Endothelial cell of hepatic sinusoid (primary cell): ENCODE measurements around the gene PTPRD.
"Not testable (repeated sequence)": the region's sequence is repeated elsewhere in the genome, so short reads cannot be mapped to it uniquely, and the experiment has no call there.

Source experiments
- in situ Hi-C: cut with HindIII; loops from 2 replicates; pipeline ENCODE4 v1.10.0; 2017; ENCODE audit warnings: low sequenced_read_pairs

Gene PTPRD

GRCh38 chr9:8961186-8961851 is 1651.5 kb downstream of the PTPRD start:
- in situ Hi-C loops: no loop called here

GRCh38 chr9:8960254-8960653 is 1652.5 kb downstream of the PTPRD start:
- in situ Hi-C loops: no loop called here

- in situ Hi-C loops: no loop called here
Measured at GRCh38 chr9:8958358-8958757, 1654.4 kb downstream of the PTPRD start.

GRCh38 chr9:8955315-8955714 is 1657.5 kb downstream of the PTPRD start:
- in situ Hi-C loops: no loop called here

GRCh38 chr9:8946461-8946860 is 1666.3 kb downstream of the PTPRD start:
- in situ Hi-C loops: no loop called here

- in situ Hi-C loops: no loop called here
Measured at GRCh38 chr9:8943392-8943791, 1669.4 kb downstream of the PTPRD start.

GRCh38 chr9:8940650-8941049 is 1672.2 kb downstream of the PTPRD start:
- in situ Hi-C loops: no loop called here

GRCh38 chr9:8926461-8926860 is 1686.3 kb downstream of the PTPRD start:
- in situ Hi-C loops: no loop called here

- in situ Hi-C loops: no loop called here
Measured at GRCh38 chr9:8924562-8924961, 1688.2 kb downstream of the PTPRD start.

- in situ Hi-C loops: not testable (repeated sequence)
Measured at GRCh38 chr9:8920478-8921183, 1692.2 kb downstream of the PTPRD start.

GRCh38 chr9:8917956-8918739 is 1694.7 kb downstream of the PTPRD start:
- in situ Hi-C loops: no loop called here

- in situ Hi-C loops: no loop called here
Measured at GRCh38 chr9:8916771-8917170, 1696.0 kb downstream of the PTPRD start.

GRCh38 chr9:8907868-8908267 is 1704.9 kb downstream of the PTPRD start:
- in situ Hi-C loops: no loop called here

GRCh38 chr9:8905731-8906130 is 1707.1 kb downstream of the PTPRD start:
- in situ Hi-C loops: no loop called here

- in situ Hi-C loops: no loop called here
Measured at GRCh38 chr9:8904771-8905515, 1707.9 kb downstream of the PTPRD start.

GRCh38 chr9:8903077-8903476 is 1709.7 kb downstream of the PTPRD start:
- in situ Hi-C loops: no loop called here

GRCh38 chr9:8901146-8901545 is 1711.7 kb downstream of the PTPRD start:
- in situ Hi-C loops: no loop called here

- in situ Hi-C loops: no loop called here
Measured at GRCh38 chr9:8899511-8899910, 1713.3 kb downstream of the PTPRD start.

- in situ Hi-C loops: no loop called here
Measured at GRCh38 chr9:8895861-8896224, 1717.0 kb downstream of the PTPRD start.

- in situ Hi-C loops: no loop called here
Measured at GRCh38 chr9:8895106-8895860, 1717.5 kb downstream of the PTPRD start.
